Activated naive CD4-positive, alpha-beta T cell treated with anti-CD3 and anti-CD28 coated beads for 36 hours (primary cell): Measurements from ENCODE around the gene ZSCAN25. TPM values are rescaled to one million over a fixed set of nuclear protein-coding genes. Genes with fewer than 3 reads are reported as not detected.
"Not testable (repeated sequence)": the region's sequence is repeated elsewhere in the genome, so short reads cannot be mapped to it uniquely, and the experiment has no call there.

Source experiments
- CTCF ChIA-PET: fragments of 350-600 bp; sonication (Branson Sonifier 250); formaldehyde crosslinking; loops from one replicate; lab custom pipeline; 2021; ENCODE audit warnings: antibody characterized with exemption; lab: Charles Lee
- DNase-seq: peaks from one replicate; pipeline ENCODE4 v3.0.0-alpha.2; 2020
- H3K27ac Mint-ChIP-seq: one replicate; pipeline ENCODE4 v1.8.0; 2021; ENCODE audit warnings: mild to moderate bottlenecking, mixed read lengths
- H3K27me3 Mint-ChIP-seq: one replicate; pipeline ENCODE4 v1.8.0; 2021; ENCODE audit warnings: low read depth, mixed read lengths
- H3K36me3 Mint-ChIP-seq: one replicate; pipeline ENCODE4 v1.8.0; 2021; ENCODE audit warnings: low read depth, mixed read lengths
- H3K4me1 Mint-ChIP-seq: one replicate; pipeline ENCODE4 v1.8.0; 2021; ENCODE audit warnings: low read depth, mixed read lengths
- H3K4me3 Mint-ChIP-seq: one replicate; pipeline ENCODE4 v1.8.0; 2021; ENCODE audit warnings: mild to moderate bottlenecking, moderate library complexity, mixed read lengths
- H3K9me3 Mint-ChIP-seq: one replicate; pipeline ENCODE4 v1.8.0; 2021; ENCODE audit warnings: mixed read lengths
- intact Hi-C: fragments of 100-400 bp; cut with micrococcal nuclease; formaldehyde crosslinking; loops from one replicate; pipeline ENCODE4 v1.15.1; 2023
- total RNA-seq, 2 experiments: library from RNA; stranded (reverse); gene quantifications; one replicate each; pipeline ENCODE4 v1.2.3, GENCODE V29; 2021

The ZSCAN25 gene
- total RNA-seq, 2 experiments from 2014 or later = 20.7 to 22.3 TPM

GRCh38 chr7:99631295-99632109, 14.8 kb downstream of the ZSCAN25 start:
- DNase-seq = peak; percentile 85
- intact Hi-C loops = loop anchor here (1.0 to 5.0 kb wide), 5 partner anchors 17 to 360 kb away; partner anchors contain the start of gene TRIM4
- H3K9me3 Mint-ChIP-seq = no peaks in the 10 kb centered on the region
- H3K4me3 Mint-ChIP-seq = no peak overlapping the region
- no peaks in the 10 kb centered on the region for H3K27me3 Mint-ChIP-seq
- CTCF ChIA-PET = interaction anchor here (0.7 to 1.8 kb wide), 14 partner anchors 9 to 359 kb away, joined by 3 to 7 read pairs (median 4); no protein-coding TSS in a partner anchor
- peaks cover 62% of the 10 kb centered on the region for H3K4me1 Mint-ChIP-seq
- H3K27ac Mint-ChIP-seq = peak overlapping the region; percentile 97
- H3K36me3 Mint-ChIP-seq = peaks cover 58% of the 10 kb centered on the region

GRCh38 chr7:99637414-99637813, 20.7 kb downstream of the ZSCAN25 start:
- H3K9me3 Mint-ChIP-seq, H3K4me3 Mint-ChIP-seq, H3K27me3 Mint-ChIP-seq, DNase-seq: not testable (repeated sequence)
- intact Hi-C loops = loop anchor here (1.0 to 2.0 kb wide), 6 partner anchors 12 to 383 kb away; no protein-coding TSS in a partner anchor
- Mint-ChIP-seq H3K36me3 (peaks cover 42% of the 10 kb centered on the region), H3K4me1 (peaks cover 74% of the 10 kb centered on the region), H3K27ac (peak overlapping the region; percentile 97)
- CTCF ChIA-PET = interaction anchor here (0.9 kb wide), 1 partner anchor 22 kb away, joined by 5 read pairs; no protein-coding TSS in a partner anchor

- Mint-ChIP-seq H3K9me3 (no peaks in the 10 kb centered on the region), H3K36me3 (peaks cover 42% of the 10 kb centered on the region), H3K4me1 (peaks cover 65% of the 10 kb centered on the region), H3K4me3 (no peak overlapping the region), H3K27ac (peak overlapping the region; percentile 97), H3K27me3 (no peaks in the 10 kb centered on the region)
- CTCF ChIA-PET = no interaction called here
- intact Hi-C loops = no loop called here
- no peak for DNase-seq
Observed at GRCh38 chr7:99638731-99639130, 22.0 kb downstream of the ZSCAN25 start.

GRCh38 chr7:99639267-99639666, 22.5 kb downstream of the ZSCAN25 start:
- H3K4me3 Mint-ChIP-seq = no peak overlapping the region
- DNase-seq = no peak

DNA sequence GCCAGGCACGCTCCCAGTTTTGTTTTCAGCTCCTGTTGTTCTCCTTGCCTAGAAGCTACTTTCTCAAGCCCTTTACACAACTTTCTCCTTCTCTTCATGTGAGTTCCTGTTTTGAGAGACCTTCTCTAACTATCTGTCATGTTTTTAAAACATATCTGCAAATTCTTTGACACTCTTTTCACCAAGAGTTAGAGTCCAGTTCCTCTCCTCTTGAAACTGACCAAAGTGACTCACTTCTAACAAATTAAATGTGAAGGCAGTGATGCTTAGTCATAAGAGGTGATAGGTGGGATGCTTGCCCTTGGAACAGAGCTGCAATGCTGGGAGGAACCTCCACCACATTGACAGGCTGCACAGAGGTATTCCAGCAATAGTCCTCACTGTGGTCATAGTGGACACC, 25.3 kb downstream of the ZSCAN25 start:
- DNase-seq = no peak
- peak overlapping the region; percentile 33 for H3K27ac Mint-ChIP-seq
- H3K4me3 Mint-ChIP-seq = no peak overlapping the region
- intact Hi-C loops = no loop called here
- H3K36me3 Mint-ChIP-seq = peaks cover 49% of the 10 kb centered on the region
- peaks cover 44% of the 10 kb centered on the region for H3K4me1 Mint-ChIP-seq
- H3K27me3 Mint-ChIP-seq = no peaks in the 10 kb centered on the region
- H3K9me3 Mint-ChIP-seq = no peaks in the 10 kb centered on the region
- CTCF ChIA-PET = no interaction called here

More at GRCh38 chr7:99639267-99639666, 22.5 kb downstream of the ZSCAN25 start:
- H3K27ac Mint-ChIP-seq = peak overlapping the region; percentile 97
- H3K4me1 Mint-ChIP-seq = peaks cover 60% of the 10 kb centered on the region
- CTCF ChIA-PET = no interaction called here
- H3K36me3 Mint-ChIP-seq = peaks cover 39% of the 10 kb centered on the region
- H3K9me3 Mint-ChIP-seq = no peaks in the 10 kb centered on the region
- intact Hi-C loops = no loop called here
- H3K27me3 Mint-ChIP-seq = no peaks in the 10 kb centered on the region

GRCh38 chr7:99643464-99643863, 26.7 kb downstream of the ZSCAN25 start:
- Mint-ChIP-seq H3K27ac (no peak overlapping the region), H3K36me3 (peaks cover 46% of the 10 kb centered on the region), H3K27me3 (no peaks in the 10 kb centered on the region), H3K4me1 (peaks cover 36% of the 10 kb centered on the region), H3K4me3 (no peak overlapping the region), H3K9me3 (no peaks in the 10 kb centered on the region)
- intact Hi-C loops = no loop called here
- CTCF ChIA-PET = no interaction called here
- DNase-seq = no peak

- CTCF ChIA-PET = no interaction called here
- no peak overlapping the region for H3K4me3 Mint-ChIP-seq
- no peak for DNase-seq
- H3K4me1 Mint-ChIP-seq = peaks cover 35% of the 10 kb centered on the region
- intact Hi-C loops = no loop called here
- no peaks in the 10 kb centered on the region for H3K9me3 Mint-ChIP-seq
- H3K27me3 Mint-ChIP-seq = no peaks in the 10 kb centered on the region
- peaks cover 42% of the 10 kb centered on the region for H3K36me3 Mint-ChIP-seq
- H3K27ac Mint-ChIP-seq = no peak overlapping the region
Observed at GRCh38 chr7:99644431-99644830, 27.7 kb downstream of the ZSCAN25 start.

GRCh38 chr7:99645590-99645989, 28.8 kb downstream of the ZSCAN25 start:
- Mint-ChIP-seq H3K27me3 (no peaks in the 10 kb centered on the region), H3K4me3 (no peak overlapping the region), H3K4me1 (peaks cover 31% of the 10 kb centered on the region), H3K27ac (no peak overlapping the region), H3K36me3 (peaks cover 41% of the 10 kb centered on the region), H3K9me3 (no peaks in the 10 kb centered on the region)
- CTCF ChIA-PET = no interaction called here
- no peak for DNase-seq
- intact Hi-C loops = no loop called here

DNA sequence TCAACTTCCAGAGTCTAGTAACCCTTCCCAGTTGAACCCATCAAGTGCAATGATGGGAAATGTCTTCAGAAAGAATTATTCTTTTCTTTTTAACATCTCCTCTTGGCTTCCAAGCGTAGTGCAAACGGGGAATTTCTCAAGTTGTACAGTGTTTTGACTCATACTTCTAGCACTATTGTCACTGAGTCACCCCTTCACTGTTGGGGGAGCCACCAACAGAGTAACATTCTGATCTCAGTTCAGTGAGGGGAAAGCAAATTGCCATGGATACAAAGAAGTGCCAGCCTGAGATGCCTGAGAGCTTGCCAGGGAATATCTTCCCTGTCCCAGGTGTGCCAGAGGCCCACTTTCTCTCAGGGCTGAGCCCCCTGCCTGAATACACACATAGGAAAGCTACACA, 32.1 kb downstream of the ZSCAN25 start:
- H3K9me3 Mint-ChIP-seq = no peaks in the 10 kb centered on the region
- H3K27me3 Mint-ChIP-seq = no peaks in the 10 kb centered on the region
- DNase-seq = peak; percentile 74
- H3K4me1 Mint-ChIP-seq = peaks cover 18% of the 10 kb centered on the region
- peak overlapping the region; percentile 84 for H3K27ac Mint-ChIP-seq
- CTCF ChIA-PET = no interaction called here
- intact Hi-C loops = loop anchor here (1.0 to 2.0 kb wide), 4 partner anchors 12 to 139 kb away; no protein-coding TSS in a partner anchor
- no peak overlapping the region for H3K4me3 Mint-ChIP-seq
- peaks cover 40% of the 10 kb centered on the region for H3K36me3 Mint-ChIP-seq

DNA sequence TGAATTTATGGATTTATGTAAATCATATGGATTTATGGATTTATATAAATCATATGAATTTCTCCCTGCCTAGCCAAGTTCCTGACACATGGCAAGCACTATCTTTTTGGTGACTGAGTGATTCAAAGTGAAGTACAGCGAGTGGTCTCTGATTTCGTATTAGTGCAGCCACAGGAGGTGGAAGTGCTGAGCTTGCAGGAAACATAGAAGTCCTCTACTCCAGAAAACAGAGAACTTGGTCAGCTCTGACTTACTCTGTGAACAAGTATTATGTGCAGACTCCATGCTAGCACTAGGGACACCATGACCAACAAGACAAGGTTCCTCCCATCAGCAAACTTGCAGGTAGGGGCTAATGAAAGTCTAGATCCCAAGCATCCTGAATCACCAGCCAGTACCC, 34.5 kb downstream of the ZSCAN25 start:
- Mint-ChIP-seq H3K4me3 (no peak overlapping the region), H3K9me3 (no peaks in the 10 kb centered on the region), H3K4me1 (peaks cover 19% of the 10 kb centered on the region), H3K27me3 (no peaks in the 10 kb centered on the region), H3K27ac (no peak overlapping the region), H3K36me3 (peaks cover 31% of the 10 kb centered on the region)
- intact Hi-C loops = no loop called here
- no peak for DNase-seq
- CTCF ChIA-PET = interaction anchor here (1.1 kb wide), 1 partner anchor 9 kb away, joined by 3 read pairs; no protein-coding TSS in a partner anchor

DNA sequence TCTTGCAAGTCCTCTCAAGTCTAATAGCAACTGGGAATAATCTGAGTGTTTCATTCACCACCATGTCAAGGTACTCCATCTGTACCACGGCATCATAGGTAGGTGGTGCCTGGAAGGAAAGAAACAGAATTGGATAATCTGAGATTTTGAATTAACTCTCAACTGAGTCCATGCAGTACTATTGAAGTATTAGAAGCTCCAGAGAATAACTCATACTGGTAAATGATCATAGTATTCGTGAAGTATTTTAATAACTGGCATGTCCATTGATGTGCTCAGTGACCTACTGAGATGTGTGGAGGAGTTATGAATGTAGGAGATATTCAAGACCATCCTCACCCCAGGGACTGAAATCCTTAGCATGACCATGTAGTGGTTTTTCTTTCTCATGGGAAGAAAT, 35.9 kb downstream of the ZSCAN25 start:
- peaks cover 5% of the 10 kb centered on the region for H3K9me3 Mint-ChIP-seq
- intact Hi-C loops = no loop called here

GRCh38 chr7:99653269-99653668, 36.5 kb downstream of the ZSCAN25 start:
- CTCF ChIA-PET, DNase-seq: not testable (repeated sequence)
- H3K36me3 Mint-ChIP-seq = peaks cover 35% of the 10 kb centered on the region

More for the DNA sequence above, 35.9 kb downstream of the ZSCAN25 start:
- Mint-ChIP-seq H3K36me3 (peaks cover 35% of the 10 kb centered on the region), H3K4me1 (peaks cover 19% of the 10 kb centered on the region), H3K27ac (no peak overlapping the region), H3K4me3 (no peak overlapping the region), H3K27me3 (no peaks in the 10 kb centered on the region)
- DNase-seq = no peak
- CTCF ChIA-PET = no interaction called here

DNA sequence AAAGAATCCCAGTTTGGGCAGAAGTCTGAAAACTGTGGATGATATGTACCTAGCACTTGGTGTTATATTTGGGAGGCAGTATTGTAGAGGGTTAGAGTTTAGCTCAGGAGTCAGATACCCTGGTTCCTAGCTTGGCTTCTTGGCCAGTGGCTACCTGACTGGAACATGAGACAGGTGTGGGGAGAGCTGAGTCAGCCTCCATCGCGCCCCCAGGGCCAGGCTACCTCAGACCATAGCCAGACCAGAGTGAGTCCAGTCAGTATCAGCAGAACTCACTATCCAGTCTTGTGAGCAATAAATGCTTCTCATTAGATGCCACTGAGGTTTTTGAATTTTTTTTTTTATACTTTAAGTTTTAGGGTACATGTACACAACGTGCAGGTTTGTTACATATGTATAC, 37.0 kb downstream of the ZSCAN25 start:
- Mint-ChIP-seq H3K36me3 (peaks cover 35% of the 10 kb centered on the region), H3K9me3 (peaks cover 6% of the 10 kb centered on the region), H3K4me3 (no peak overlapping the region), H3K27me3 (no peaks in the 10 kb centered on the region), H3K27ac (no peak overlapping the region), H3K4me1 (peaks cover 11% of the 10 kb centered on the region)
- no peak for DNase-seq
- intact Hi-C loops = no loop called here
- CTCF ChIA-PET = no interaction called here

More at GRCh38 chr7:99653269-99653668, 36.5 kb downstream of the ZSCAN25 start:
- H3K4me3 Mint-ChIP-seq, H3K27ac Mint-ChIP-seq, intact Hi-C loops, H3K27me3 Mint-ChIP-seq, H3K9me3 Mint-ChIP-seq: not testable (repeated sequence)
- H3K4me1 Mint-ChIP-seq = peaks cover 14% of the 10 kb centered on the region
